SK-N-MC (cell line): ENCODE data around the gene CRTC3.

Source experiments
- EZH2 ChIP-seq: fragments of 200-600 bp; sonication (generic); IDR thresholded peaks from one replicate; pipeline ENCODE4 v1.6.1; 2017; ENCODE audit warnings: antibody characterized with exemption
- POLR2AphosphoS5 ChIP-seq: IDR thresholded peaks from 2 replicates; pipeline ENCODE4 v1.6.1; 2012; ENCODE audit warnings: mild to moderate bottlenecking, low read depth, low read length, borderline replicate concordance

GRCh38 chr15:90512981-90513380 is 16.7 kb upstream of the CRTC3 start:
- TF ChIP-seq EZH2, result no peak
- no peak for TF ChIP-seq POLR2AphosphoS5
